Motor neuron (in vitro differentiated cells): Measurements from ENCODE around the gene GPR158. TPM values are rescaled to one million over a fixed set of nuclear protein-coding genes. Genes with fewer than 3 reads are reported as not detected.
"Not testable (repeated sequence)": the region's sequence is repeated elsewhere in the genome, so short reads cannot be mapped to it uniquely, and the experiment has no call there.

Experiments used
- ATAC-seq, 8 experiments: fragments of 200-7000 bp; cut with Tn5 transposase; replicated peaks in 6 of 8; 2 replicates each; pipeline ENCODE4 v1.8.0; 2021; ENCODE audit warnings: mild to moderate bottlenecking in 8 of 8, moderate library complexity in 8 of 8
- H3K27ac ChIP-seq, 2 donors: fragments of 250-450 bp; sonication (Bioruptor Pico); 2 replicates each; pipeline ENCODE4 v1.9.0; 2021; ENCODE audit warnings: antibody characterized with exemption in 2 of 2, mild to moderate bottlenecking in 2 of 2, moderate library complexity in 1 of 2
- H3K4me1 ChIP-seq, 2 donors: fragments of 250-450 bp; sonication (Bioruptor Pico); replicated peaks in 1 of 2; 2 replicates each; pipeline ENCODE4 v1.6.1; 2021; ENCODE audit warnings: antibody characterized with exemption in 2 of 2, mild to moderate bottlenecking in 2 of 2, moderate library complexity in 1 of 2
- H3K4me3 ChIP-seq, 5 donors: fragments of 250-450 bp; sonication (Bioruptor Pico); 2 replicates each; pipeline ENCODE4 v1.9.0; 2021; ENCODE audit warnings: antibody characterized with exemption in 5 of 5, mild to moderate bottlenecking in 5 of 5, moderate library complexity in 4 of 5
- WGBS, 10 experiments: fragments of 450-650 bp; shearing (Covaris generic); methylation state at CpG; one replicate each; pipeline ENCODE4 v1.0.0; 2022; 5-methylcytosine and 5-hydroxymethylcytosine counted together
- in situ Hi-C, 9 experiments: fragments of 400-800 bp; cut with MboI; loops; one replicate each; pipeline ENCODE4 v1.15.0; 2021; ENCODE audit warnings: low sequenced_read_pairs in 9 of 9, low pct_unique_long_range_greater_than_20kb in 2 of 9; ENCODE audit not compliant: unreplicated experiment in 9 of 9
- total RNA-seq, 8 experiments: library from RNA; unstranded; fragments of 300-600 nt; gene quantifications; 2 replicates each; pipeline versions ENCODE4 v1.2.3 to v1.2.4, GENCODE V29; 2022

GPR158 gene
- 1 to 10 TPM in 5 of 8 experiments, under 1 TPM in 3; 0.05 to 3.6 (median 1.3) TPM for total RNA-seq

- peak; percentile 89 to 99 (median 92) for ATAC-seq
- peaks cover 3% of the 10 kb centered on the region in 2 donors for H3K4me1 ChIP-seq
- in situ Hi-C loops: no loop called here
- WGBS, 10 experiments: 0 to 5% (median 0%) methylated on average over 1 to 27 of the region's 83 CpGs; no CpG with 5 or more reads in 1 of the 10 experiments
- H3K4me3 ChIP-seq: peak within 1 kb of the TSS; percentile 52 to 77 (median 65)
- no peak within 1 kb of the TSS for H3K27ac ChIP-seq
Observed at GRCh38 chr10:25174461-25175230, at the start of gene GPR158. Gene GPR158, plus strand, starts transcription at chr10:25175001. Its CDS starts 420 bp downstream, at chr10:25175421.

- no peak overlapping the region for H3K27ac ChIP-seq
- in situ Hi-C loops: loop anchor here in 1 of 9 experiments (10.0 kb wide), 1 partner anchor 110 kb away; no protein-coding TSS in a partner anchor
- H3K4me3 ChIP-seq: no peak overlapping the region
- ATAC-seq: peak in 5 of 8 experiments; percentile 64 to 79 (median 71)
- 0 to 100% (median 36%) methylated on average over 1 to 4 of the region's 7 CpGs; no CpG with 5 or more reads in 6 of the 10 experiments for WGBS, 10 experiments
- H3K4me1 ChIP-seq: peaks cover 5 to 19% of the 10 kb centered on the region in 2 donors
Observed at GRCh38 chr10:25125201-25125611, 49.6 kb upstream of the GPR158 start.

GRCh38 chr10:25129592-25129991 is 45.2 kb upstream of the GPR158 start:
- peak in 2 of 8 experiments; percentile 56 to 65 for ATAC-seq
- Histone ChIP-seq H3K4me1 (peaks cover 5 to 14% of the 10 kb centered on the region in 2 donors), H3K27ac (no peak overlapping the region), H3K4me3 (no peak overlapping the region)
- in situ Hi-C loops: loop anchor here in 1 of 9 experiments (10.0 kb wide), 1 partner anchor 105 kb away; no protein-coding TSS in a partner anchor
- 0 to 93% (median 76%) methylated on average over 1 to 4 of the region's 4 CpGs; no CpG with 5 or more reads in 2 of the 10 experiments for WGBS, 10 experiments

- H3K4me3 ChIP-seq: no peak overlapping the region
- ATAC-seq: peak in 3 of 8 experiments; percentile 21 to 79 (median 57)
- in situ Hi-C loops: no loop called here
- WGBS, 10 experiments: 0 to 100% (median 60%) methylated on average over 1 to 4 of the region's 4 CpGs; no CpG with 5 or more reads in 2 of the 10 experiments
- peaks cover 0 to 4% of the 10 kb centered on the region in 2 donors for H3K4me1 ChIP-seq
- H3K27ac ChIP-seq: no peak overlapping the region
Observed at GRCh38 chr10:25130906-25131305, 43.9 kb upstream of the GPR158 start.

- WGBS, 10 experiments: 12 to 88% (median 56%) methylated on average over 2 to 12 of the region's 12 CpGs; no CpG with 5 or more reads in 1 of the 10 experiments
- ATAC-seq: peak in 5 of 8 experiments; percentile 89 to 100 (median 99)
- Histone ChIP-seq H3K27ac (no peak overlapping the region), H3K4me3 (no peak overlapping the region), H3K4me1 (no peaks in the 10 kb centered on the region)
- in situ Hi-C loops: no loop called here
Observed at GRCh38 chr10:25142116-25142864, 32.5 kb upstream of the GPR158 start.

GRCh38 chr10:25157650-25158049 is 17.2 kb upstream of the GPR158 start:
- Histone ChIP-seq H3K27ac (no peak overlapping the region), H3K4me3 (no peak overlapping the region), H3K4me1 (no peaks in the 10 kb centered on the region)
- in situ Hi-C loops: no loop called here
- 10 to 90% (median 58%) methylated on average over 1 to 3 of the region's 3 CpGs; no CpG with 5 or more reads in 2 of the 10 experiments for WGBS, 10 experiments
- ATAC-seq: no peak

- WGBS, 10 experiments: 0 to 92% (median 21%) methylated on average over 1 to 2 of the region's 2 CpGs; no CpG with 5 or more reads in 2 of the 10 experiments
- in situ Hi-C loops: no loop called here
Observed at GRCh38 chr10:25159591-25159990, 15.2 kb upstream of the GPR158 start.

GRCh38 chr10:25162391-25162790 is 12.4 kb upstream of the GPR158 start:
- ATAC-seq: no peak
- in situ Hi-C loops: no loop called here
- Histone ChIP-seq H3K4me1 (no peaks in the 10 kb centered on the region), H3K4me3 (no peak overlapping the region), H3K27ac (no peak overlapping the region)
- WGBS, 10 experiments: 0 to 80% (median 53%) methylated on average over 1 to 2 of the region's 2 CpGs

More at GRCh38 chr10:25159591-25159990, 15.2 kb upstream of the GPR158 start:
- no peak overlapping the region for H3K27ac ChIP-seq
- no peaks in the 10 kb centered on the region for H3K4me1 ChIP-seq
- no peak overlapping the region for H3K4me3 ChIP-seq
- no peak for ATAC-seq

- not testable (repeated sequence) for H3K27ac ChIP-seq, ATAC-seq
Observed at GRCh38 chr10:25163464-25163863, 11.3 kb upstream of the GPR158 start.

GRCh38 chr10:25169740-25170139 is 5.1 kb upstream of the GPR158 start:
- in situ Hi-C loops: no loop called here
- no peak overlapping the region for H3K4me3 ChIP-seq
- WGBS, 10 experiments: 0 to 100% (median 72%) methylated on average over 2 to 4 of the region's 4 CpGs
- H3K27ac ChIP-seq: no peak overlapping the region
- ATAC-seq: no peak
- no peaks in the 10 kb centered on the region for H3K4me1 ChIP-seq

More at GRCh38 chr10:25163464-25163863, 11.3 kb upstream of the GPR158 start:
- 17 to 100% (median 88%) methylated on average over 4 to 7 of the region's 7 CpGs; no CpG with 5 or more reads in 2 of the 10 experiments for WGBS, 10 experiments
- in situ Hi-C loops, H3K4me1 ChIP-seq, H3K4me3 ChIP-seq: not testable (repeated sequence)

GRCh38 chr10:25170627-25171026 is 4.2 kb upstream of the GPR158 start:
- no peaks in the 10 kb centered on the region for H3K4me1 ChIP-seq
- no peak for ATAC-seq
- 0 to 83% (median 50%) methylated on average over 1 of the region's 1 CpG; no CpG with 5 or more reads in 1 of the 10 experiments for WGBS, 10 experiments
- no peak overlapping the region for H3K4me3 ChIP-seq
- in situ Hi-C loops: no loop called here
- H3K27ac ChIP-seq: no peak overlapping the region

GRCh38 chr10:25175527-25176420 is 973 bp downstream of the GPR158 start:
- Histone ChIP-seq H3K4me3 (peak overlapping the region; percentile 52 to 77 (median 65)), H3K4me1 (peaks cover 3% of the 10 kb centered on the region in 2 donors), H3K27ac (no peak overlapping the region)
- in situ Hi-C loops: no loop called here
- WGBS, 10 experiments: 0 to 4% (median 0%) methylated on average over 1 to 8 of the region's 66 CpGs; no CpG with 5 or more reads in 7 of the 10 experiments
- ATAC-seq: peak in 5 of 8 experiments; percentile 1 to 14 (median 8)
